Hippocampal formation (tissue), 2 donors: ENCODE measurements around the gene BANF1.
"Not testable (repeated sequence)": the region's sequence is repeated elsewhere in the genome, so short reads cannot be mapped to it uniquely, and the experiment has no call there.

Source experiments
- DNase-seq, 2 donors: peaks; one replicate each; lab custom pipeline; 2025; lab: John Stamatoyannopoulos, UW

Gene BANF1

GRCh38 chr11:66011239-66011784 is 9.0 kb downstream of the BANF1 start:
- no peak for DNase-seq

GRCh38 chr11:66011785-66012303 is 9.5 kb downstream of the BANF1 start, which contains the start of gene CST6:
CST6 (plus strand) TSS chr11:66012008; CDS start chr11:66012045, 37 bp downstream.
- no peak for DNase-seq

- no peak for DNase-seq
These were observed 10.2 kb downstream of the BANF1 start for GRCh38 chr11:66012371-66012945.

DNA sequence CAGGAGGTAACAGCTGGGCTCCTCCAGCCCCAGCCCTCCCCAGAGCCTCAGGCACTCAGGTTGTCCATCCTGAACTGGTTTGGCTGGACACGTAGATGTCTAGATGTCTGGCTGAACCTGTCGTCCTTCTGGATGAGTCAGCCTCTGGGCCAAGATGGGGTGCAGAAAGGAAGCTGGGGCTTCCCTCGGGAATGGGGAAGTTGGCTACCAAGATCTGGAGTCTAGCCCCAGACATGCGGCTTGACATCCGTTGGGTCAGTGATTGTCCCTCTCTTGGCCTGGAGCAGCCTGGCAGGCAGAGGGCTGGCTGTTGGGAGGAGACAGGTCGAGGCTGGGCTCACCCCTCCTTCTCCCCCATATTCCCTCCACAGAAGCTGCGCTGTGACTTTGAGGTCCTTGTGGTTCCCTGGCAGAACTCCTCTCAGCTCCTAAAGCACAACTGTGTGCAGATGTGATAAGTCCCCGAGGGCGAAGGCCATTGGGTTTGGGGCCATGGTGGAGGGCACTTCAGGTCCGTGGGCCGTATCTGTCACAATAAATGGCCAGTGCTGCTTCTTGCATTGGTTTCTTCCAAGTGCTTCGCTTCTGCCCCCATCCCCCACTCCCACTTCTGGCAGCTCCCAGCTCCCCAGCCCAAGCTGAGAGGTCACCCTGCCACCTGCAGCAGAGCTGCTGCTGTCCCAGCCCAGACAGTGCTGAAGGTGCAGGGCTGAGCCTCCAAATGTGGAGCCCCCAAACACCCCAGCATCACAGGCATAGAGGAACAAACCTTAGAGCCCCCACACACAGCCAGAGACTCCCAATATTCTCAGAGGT is 10.9 kb downstream of the BANF1 start:
- no peak for DNase-seq

GRCh38 chr11:66013762-66014100 is 11.4 kb downstream of the BANF1 start:
- DNase-seq, result no peak

DNA sequence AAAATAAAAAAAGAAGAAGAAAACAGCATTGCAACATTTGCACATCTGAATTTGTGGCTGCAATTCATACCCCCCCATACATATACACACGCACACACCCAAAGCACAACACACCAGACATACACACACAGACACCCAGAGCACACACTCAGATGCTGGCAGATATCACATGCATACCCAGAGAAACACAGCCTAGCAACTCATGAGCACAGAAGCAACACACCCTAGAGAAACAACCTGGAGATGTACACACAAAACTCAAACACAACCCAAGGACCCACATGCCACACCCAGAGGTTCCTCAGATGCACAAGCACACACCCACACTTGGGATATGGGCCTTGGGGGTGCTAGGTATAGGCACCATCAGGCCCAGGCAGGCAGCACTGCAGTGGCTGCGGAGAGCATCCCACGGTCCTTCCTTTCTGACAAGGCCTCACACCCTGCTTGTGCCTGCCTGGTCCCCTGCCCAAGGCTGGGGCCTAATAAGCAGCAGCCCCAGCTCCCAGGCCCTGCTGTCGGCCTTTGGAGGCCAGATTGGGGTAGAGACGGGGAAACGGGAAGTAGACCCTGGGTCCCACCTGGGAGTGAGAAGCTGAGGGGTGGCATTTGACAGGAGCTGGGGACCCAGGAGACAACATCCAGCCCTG is 12.6 kb downstream of the BANF1 start:
- no peak for DNase-seq

- no peak for DNase-seq
These were observed 13.2 kb downstream of the BANF1 start for GRCh38 chr11:66015454-66015881.

DNA sequence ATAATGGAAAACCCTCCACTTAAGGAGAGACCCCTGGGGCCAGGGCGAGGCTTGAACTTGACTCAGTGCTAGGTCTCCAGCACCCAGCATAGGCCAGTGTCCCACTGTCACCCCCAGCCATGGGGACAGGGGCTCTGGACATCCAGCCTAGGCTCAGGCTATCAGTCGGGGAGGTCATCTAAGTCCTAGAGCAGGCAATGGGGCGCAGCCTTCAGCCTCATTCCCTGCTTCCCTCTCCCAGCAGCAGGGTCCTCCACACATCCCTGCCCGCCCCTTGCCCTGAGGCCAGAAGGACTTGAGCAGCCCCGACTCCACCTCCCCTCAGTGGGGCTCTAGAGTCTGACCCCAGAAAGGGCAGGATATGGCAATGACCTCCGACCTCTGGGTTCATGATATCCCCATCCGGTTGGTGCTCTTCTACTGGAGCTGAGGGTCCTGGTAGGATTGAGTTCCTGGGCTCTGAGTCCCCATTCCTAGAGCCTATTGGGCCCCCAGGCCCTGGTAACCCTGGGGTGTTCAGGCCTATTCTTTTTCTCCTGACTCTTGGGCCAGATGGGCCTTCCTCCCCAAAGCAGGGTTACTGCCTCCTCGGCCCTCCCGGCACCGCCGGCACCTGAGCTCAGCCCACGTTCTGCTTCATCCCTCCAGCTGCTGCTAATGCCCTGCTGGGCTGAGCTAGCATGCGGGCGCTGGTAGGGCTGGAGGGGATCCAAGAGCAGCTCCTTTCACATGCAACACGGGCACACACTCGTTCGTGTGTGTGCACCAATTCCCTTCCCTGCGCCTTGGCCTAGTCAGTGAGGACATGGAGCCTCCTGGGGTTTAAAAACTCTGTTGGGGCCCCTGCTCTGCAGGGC is 13.9 kb downstream of the BANF1 start:
- DNase-seq, result no peak

- DNase-seq, result no peak
These were observed 14.5 kb downstream of the BANF1 start for GRCh38 chr11:66016793-66017177.

GRCh38 chr11:66017321-66017720 is 15.0 kb downstream of the BANF1 start:
- no peak for DNase-seq

DNA sequence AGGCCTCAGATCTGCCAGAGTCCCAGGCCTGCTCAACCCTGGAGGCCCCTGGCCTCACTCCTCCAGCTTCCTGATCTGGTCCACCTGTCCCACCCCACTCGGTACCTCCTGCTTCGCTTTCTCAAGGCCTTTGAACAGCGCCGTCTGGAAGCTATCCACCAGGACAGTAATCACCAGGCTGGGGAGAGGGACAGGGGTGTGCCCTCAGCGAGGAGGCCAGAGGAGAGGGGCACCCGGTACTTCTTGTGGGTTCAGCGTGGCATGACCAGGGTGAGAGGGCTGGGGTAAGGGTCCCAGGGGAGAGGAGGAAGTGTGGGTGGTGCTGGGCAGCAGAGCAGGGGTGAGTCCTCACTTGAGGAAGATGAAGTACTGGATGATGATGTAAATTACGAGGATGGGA is 17.9 kb downstream of the BANF1 start:
- DNase-seq, result no peak

- DNase-seq, result no peak
These were observed 18.5 kb downstream of the BANF1 start for GRCh38 chr11:66020618-66021357.

- DNase-seq, result peak; percentile 15 to 43
These were observed 20.3 kb downstream of the BANF1 start for GRCh38 chr11:66022401-66023185.

GRCh38 chr11:66023186-66023440 is 20.8 kb downstream of the BANF1 start:
- DNase-seq, result not testable (repeated sequence)

GRCh38 chr11:66026017-66026529 is 23.8 kb downstream of the BANF1 start, which contains the start of gene CATSPER1:
CATSPER1 (minus strand) TSS chr11:66026479; CDS start chr11:66026379, 100 bp downstream.
- no peak for DNase-seq

- DNase-seq, result no peak
These were observed 30.8 kb downstream of the BANF1 start for GRCh38 chr11:66032957-66033735.

GRCh38 chr11:66035653-66036333 is 33.5 kb downstream of the BANF1 start:
- no peak for DNase-seq

DNA sequence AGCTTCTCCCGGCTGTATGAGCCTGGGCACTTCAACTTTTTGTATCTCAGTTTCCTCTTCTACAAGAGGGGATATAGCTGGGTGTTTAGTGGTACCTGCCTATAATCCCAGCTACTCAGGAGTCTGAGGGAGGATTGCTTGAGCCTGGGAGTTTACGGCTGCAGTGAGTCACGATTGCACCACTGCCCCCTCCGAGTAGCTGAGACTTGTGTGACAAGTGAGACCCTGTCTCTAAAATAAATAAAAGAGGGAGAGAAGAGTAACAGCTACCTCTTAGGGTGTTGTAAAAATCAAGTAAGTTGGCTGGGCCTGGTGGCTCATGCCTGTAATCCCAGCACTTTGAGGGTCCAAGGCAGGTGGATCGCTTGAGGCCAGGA is 34.0 kb downstream of the BANF1 start:
- no peak for DNase-seq

DNA sequence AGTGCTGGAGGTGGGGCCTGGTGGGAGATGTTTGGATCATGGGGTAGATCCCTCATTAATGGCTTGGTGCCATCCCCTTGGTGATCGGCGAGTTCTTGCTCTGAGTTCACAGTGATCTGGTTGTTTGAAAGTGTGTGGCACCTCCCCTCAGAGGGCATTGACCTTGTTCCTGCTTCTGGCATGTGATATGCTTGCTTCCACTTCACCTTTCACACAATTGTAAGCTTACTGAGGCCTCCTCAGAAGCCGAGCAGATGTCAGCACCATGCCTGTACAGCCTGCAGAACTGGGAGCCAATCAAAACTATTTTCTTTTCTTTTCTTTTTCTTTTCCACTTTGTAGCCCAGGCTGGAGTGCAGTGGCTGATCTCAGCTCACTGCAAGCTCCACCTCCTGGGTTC is 35.0 kb downstream of the BANF1 start:
- DNase-seq, result no peak
